ENCODE results near the gene FBLN7. TPM values are rescaled to one million over a fixed set of nuclear protein-coding genes. Genes with fewer than 3 reads are reported as not detected.
A peak's percentile ranks its signal among the peaks of the same experiment; 100 is the strongest.

Gene FBLN7
- total and polyA plus RNA-seq, 2 experiments from 2014 or later, result 0.11 to 1.6 TPM

DNA sequence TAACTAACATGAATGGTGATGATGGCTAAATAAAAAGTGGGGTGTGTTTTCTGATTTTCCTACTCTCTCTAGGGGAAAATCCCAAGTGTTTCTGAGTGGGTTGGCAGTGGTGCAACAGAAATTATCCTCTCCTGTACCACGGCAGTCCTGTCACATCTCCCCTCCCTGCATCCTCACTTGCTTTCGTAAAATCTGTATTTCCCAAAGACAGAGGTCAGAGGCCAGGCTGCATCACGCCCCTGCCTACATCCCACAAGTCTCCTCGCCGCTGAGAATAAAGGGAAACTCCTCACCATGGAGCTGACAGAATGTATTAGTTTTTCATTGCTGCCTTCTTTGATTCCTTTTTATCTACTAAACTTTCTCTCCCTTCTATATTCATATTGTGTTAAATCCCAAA, 13.1 kb downstream of the FBLN7 start:
- peaks cover 26% of the 10 kb centered on the region for H3F3A ChIP-seq (ENCODE audit: insufficient read depth)
- no peaks in the 10 kb centered on the region for H3K79me2 ChIP-seq (ENCODE audit: insufficient read depth)
- H3K27ac ChIP-seq, result peak overlapping the region; percentile 77
- H3K4me3 ChIP-seq, result no peak overlapping the region
- no peaks in the 10 kb centered on the region for H4K20me1 ChIP-seq (ENCODE audit: insufficient read depth)
- H3K27me3 ChIP-seq (replicated peaks; ENCODE audit: insufficient read depth), result no peaks in the 10 kb centered on the region
- WGBS, 2 experiments (ENCODE audit: low coverage in 1 of 2, low lambda C conversion rate in 2 of 2, missing lambda C conversion rate in 2 of 2), result 95 to 99% methylated on average over 5 of the region's 5 CpGs
- H3K9me3 ChIP-seq (ENCODE audit: low read depth), result no peaks in the 10 kb centered on the region
- TF ChIP-seq EZH2 (IDR thresholded peaks at IDR 0.05; ENCODE audit: insufficient read depth, poor library complexity, severe bottlenecking) (no peak), EZH2phosphoT487 (IDR thresholded peaks at IDR 0.05; ENCODE audit: insufficient read depth, low read depth) (no peak)
- in situ Hi-C loops (cut with MboI), result no loop called here
- peaks cover 37% of the 10 kb centered on the region for H3K4me1 ChIP-seq (ENCODE audit: insufficient read depth)
- no peak for DNase-seq
- no peak overlapping the region for H3K9ac ChIP-seq
- no peak overlapping the region for H2AFZ ChIP-seq
- H3K9me2 ChIP-seq (ENCODE audit: insufficient read depth), result no peaks in the 10 kb centered on the region
- no peak overlapping the region for H3K4me2 ChIP-seq (ENCODE audit: unreplicated experiment)
- no peaks in the 10 kb centered on the region for H3K36me3 ChIP-seq (ENCODE audit: low read depth)

DNA sequence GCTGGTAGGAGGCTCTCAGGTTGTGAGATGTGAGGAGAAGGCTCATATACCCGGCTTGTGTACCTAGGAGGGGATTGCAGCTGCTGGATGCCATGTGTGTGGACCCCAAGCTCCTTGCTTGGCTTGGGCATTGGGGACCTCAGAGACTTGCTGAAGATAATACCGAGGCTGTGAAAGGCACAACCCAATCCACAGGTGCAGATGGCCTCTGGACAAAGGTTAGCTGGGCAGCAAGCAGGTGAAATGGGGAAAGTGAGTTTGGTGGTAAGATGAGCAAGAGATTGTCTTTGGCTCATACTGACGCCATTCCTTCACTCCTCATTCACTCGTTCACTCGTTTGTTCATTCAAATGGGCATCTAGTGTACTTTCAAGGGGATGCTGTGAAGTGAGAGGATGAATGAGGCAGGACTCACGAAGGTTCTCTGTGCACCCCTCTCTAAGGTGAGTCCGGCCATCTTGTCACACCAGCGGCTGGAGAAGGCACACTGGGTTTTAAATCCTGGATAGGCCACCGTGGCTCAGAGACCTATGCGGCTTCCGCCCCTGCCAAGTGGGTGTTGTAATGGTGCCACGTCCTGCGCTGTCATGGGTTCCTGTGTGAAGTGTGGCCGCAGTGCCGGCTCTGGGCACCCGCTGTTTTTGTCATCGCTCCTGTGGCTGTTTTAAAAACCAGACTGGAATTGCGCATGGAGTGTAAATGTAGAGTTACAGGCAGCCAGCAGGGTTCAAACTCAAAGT, 13.7 kb downstream of the FBLN7 start:
- no peak for DNase-seq
- TF ChIP-seq EZH2phosphoT487 (IDR thresholded peaks at IDR 0.05; ENCODE audit: insufficient read depth, low read depth) (no peak), EZH2 (IDR thresholded peaks at IDR 0.05; ENCODE audit: insufficient read depth, poor library complexity, severe bottlenecking) (no peak)
- no peaks in the 10 kb centered on the region for H3K79me2 ChIP-seq (ENCODE audit: insufficient read depth)
- no peak overlapping the region for H3K9ac ChIP-seq
- peaks cover 37% of the 10 kb centered on the region for H3K4me1 ChIP-seq (ENCODE audit: insufficient read depth)
- 95% methylated on average over 18 of the region's 18 CpGs for WGBS, 2 experiments (ENCODE audit: low coverage in 1 of 2, low lambda C conversion rate in 2 of 2, missing lambda C conversion rate in 2 of 2)
- no peak overlapping the region for H3K27ac ChIP-seq
- H3K4me3 ChIP-seq, result no peak overlapping the region
- H3F3A ChIP-seq (ENCODE audit: insufficient read depth), result peaks cover 21% of the 10 kb centered on the region
- no peaks in the 10 kb centered on the region for H3K36me3 ChIP-seq (ENCODE audit: low read depth)
- no peak overlapping the region for H2AFZ ChIP-seq
- H4K20me1 ChIP-seq (ENCODE audit: insufficient read depth), result no peaks in the 10 kb centered on the region
- H3K9me2 ChIP-seq (ENCODE audit: insufficient read depth), result no peaks in the 10 kb centered on the region
- no peaks in the 10 kb centered on the region for H3K9me3 ChIP-seq (ENCODE audit: low read depth)
- in situ Hi-C loops (cut with MboI), result no loop called here
- no peaks in the 10 kb centered on the region for H3K27me3 ChIP-seq (replicated peaks; ENCODE audit: insufficient read depth)
- no peak overlapping the region for H3K4me2 ChIP-seq (ENCODE audit: unreplicated experiment)

DNA sequence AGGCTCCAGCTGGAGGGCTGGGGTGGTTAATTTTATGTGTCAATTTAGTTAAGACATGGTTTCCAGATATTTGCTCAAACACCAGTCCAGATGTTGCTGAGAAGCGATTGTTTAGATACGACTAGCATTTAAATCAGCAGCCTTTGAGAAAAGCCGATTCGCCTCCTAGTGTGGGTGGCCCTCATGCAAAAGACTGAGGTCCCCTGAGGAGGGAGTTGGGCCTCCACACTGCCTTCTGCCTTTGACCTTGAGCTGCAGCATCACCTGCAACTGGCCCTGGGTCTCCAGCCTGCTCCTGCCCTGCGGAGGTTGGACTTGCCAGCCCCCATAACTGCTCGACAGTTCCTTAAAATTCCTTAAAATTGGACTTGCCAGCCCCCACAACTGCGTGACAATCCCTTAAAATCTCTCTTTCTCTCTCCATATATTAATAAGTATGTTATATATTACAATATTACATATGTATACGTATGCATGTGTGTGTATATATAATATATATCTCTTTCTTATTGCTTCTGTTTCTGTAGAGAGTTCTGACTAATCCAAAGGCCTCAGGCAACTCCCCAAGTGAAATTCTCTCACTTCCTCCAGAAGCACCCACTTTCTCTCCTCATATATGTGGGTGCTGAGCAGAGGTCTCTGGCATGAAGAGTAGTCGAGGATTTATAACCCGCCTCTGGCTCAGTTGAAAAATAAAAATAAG, 14.4 kb downstream of the FBLN7 start:
- in situ Hi-C loops (cut with MboI), result no loop called here
- no peak overlapping the region for H3K27ac ChIP-seq
- 92 to 98% methylated on average over 10 of the region's 10 CpGs for WGBS, 2 experiments (ENCODE audit: low coverage in 1 of 2, low lambda C conversion rate in 2 of 2, missing lambda C conversion rate in 2 of 2)
- no peak overlapping the region for H3K9ac ChIP-seq
- TF ChIP-seq EZH2 (IDR thresholded peaks at IDR 0.05; ENCODE audit: insufficient read depth, poor library complexity, severe bottlenecking), result no peak
- TF ChIP-seq EZH2phosphoT487 (IDR thresholded peaks at IDR 0.05; ENCODE audit: insufficient read depth, low read depth), result no peak
- no peaks in the 10 kb centered on the region for H3K9me2 ChIP-seq (ENCODE audit: insufficient read depth)
- H3K4me1 ChIP-seq (ENCODE audit: insufficient read depth), result peaks cover 29% of the 10 kb centered on the region
- H3K36me3 ChIP-seq (ENCODE audit: low read depth), result no peaks in the 10 kb centered on the region
- H3F3A ChIP-seq (ENCODE audit: insufficient read depth), result peaks cover 17% of the 10 kb centered on the region
- H3K79me2 ChIP-seq (ENCODE audit: insufficient read depth), result no peaks in the 10 kb centered on the region
- H3K4me2 ChIP-seq (ENCODE audit: unreplicated experiment), result no peak overlapping the region
- no peaks in the 10 kb centered on the region for H3K9me3 ChIP-seq (ENCODE audit: low read depth)
- H2AFZ ChIP-seq, result no peak overlapping the region
- H3K4me3 ChIP-seq, result no peak overlapping the region
- DNase-seq, result no peak
- no peaks in the 10 kb centered on the region for H3K27me3 ChIP-seq (replicated peaks; ENCODE audit: insufficient read depth)
- H4K20me1 ChIP-seq (ENCODE audit: insufficient read depth), result no peaks in the 10 kb centered on the region

DNA sequence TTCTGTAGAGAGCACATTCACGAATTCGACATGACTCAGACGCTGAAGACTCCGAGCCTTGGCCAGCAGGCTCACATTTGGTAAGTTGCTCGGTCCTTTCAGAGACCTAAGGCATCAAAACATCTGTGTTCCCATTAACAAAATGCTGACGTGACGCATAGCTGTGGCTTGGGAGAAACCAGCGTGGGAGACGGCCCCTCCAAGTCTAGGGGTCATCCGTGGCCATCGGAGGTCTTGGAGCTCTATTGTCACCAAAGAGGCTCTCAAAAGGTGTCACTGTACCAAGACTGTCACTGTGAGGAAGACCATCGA, 14.9 kb downstream of the FBLN7 start:
- TF ChIP-seq EZH2 (IDR thresholded peaks at IDR 0.05; ENCODE audit: insufficient read depth, poor library complexity, severe bottlenecking) (no peak), EZH2phosphoT487 (IDR thresholded peaks at IDR 0.05; ENCODE audit: insufficient read depth, low read depth) (no peak)
- H4K20me1 ChIP-seq (ENCODE audit: insufficient read depth), result no peaks in the 10 kb centered on the region
- H3K79me2 ChIP-seq (ENCODE audit: insufficient read depth), result no peaks in the 10 kb centered on the region
- no peaks in the 10 kb centered on the region for H3K27me3 ChIP-seq (replicated peaks; ENCODE audit: insufficient read depth)
- no peak overlapping the region for H3K4me2 ChIP-seq (ENCODE audit: unreplicated experiment)
- 87 to 88% methylated on average over 12 of the region's 12 CpGs for WGBS, 2 experiments (ENCODE audit: low coverage in 1 of 2, low lambda C conversion rate in 2 of 2, missing lambda C conversion rate in 2 of 2)
- H3K4me1 ChIP-seq (ENCODE audit: insufficient read depth), result peaks cover 24% of the 10 kb centered on the region
- no peaks in the 10 kb centered on the region for H3K36me3 ChIP-seq (ENCODE audit: low read depth)
- H3K9ac ChIP-seq, result no peak overlapping the region
- in situ Hi-C loops (cut with MboI), result no loop called here
- no peaks in the 10 kb centered on the region for H3K9me2 ChIP-seq (ENCODE audit: insufficient read depth)
- no peak overlapping the region for H3K4me3 ChIP-seq
- no peak for DNase-seq
- peaks cover 17% of the 10 kb centered on the region for H3F3A ChIP-seq (ENCODE audit: insufficient read depth)
- H2AFZ ChIP-seq, result no peak overlapping the region
- no peaks in the 10 kb centered on the region for H3K9me3 ChIP-seq (ENCODE audit: low read depth)
- no peak overlapping the region for H3K27ac ChIP-seq
